Activated B cell treated with CpG ODN at 0.5 μM for 24 hours (primary cell): ENCODE measurements around the gene PLA2G5. TPM values are rescaled to one million over a fixed set of nuclear protein-coding genes. Genes with fewer than 3 reads are reported as not detected.
"Not testable (repeated sequence)": the region's sequence is repeated elsewhere in the genome, so short reads cannot be mapped to it uniquely, and the experiment has no call there.

Source experiments
- ATAC-seq: fragments of 200-7000 bp; cut with Tn5 transposase; one replicate; pipeline ENCODE4 v1.10.0; 2021; ENCODE audit warnings: low read depth, mild to moderate bottlenecking, moderate library complexity
- CTCF ChIA-PET: fragments of 350-600 bp; sonication (Branson Sonifier 250); formaldehyde crosslinking; loops from one replicate; lab custom pipeline; 2021; ENCODE audit warnings: antibody characterized with exemption; lab: Charles Lee
- POLR2A ChIA-PET: fragments of 350-600 bp; sonication (Branson Sonifier 250); formaldehyde crosslinking; loops from one replicate; lab custom pipeline; 2021; ENCODE audit warnings: antibody characterized with exemption; lab: Charles Lee
- DNase-seq: peaks from one replicate; pipeline ENCODE4 v3.0.0; 2022
- H3K27ac Mint-ChIP-seq: one replicate; pipeline ENCODE4 v1.8.0; 2020; ENCODE audit warnings: mixed read lengths
- H3K27me3 Mint-ChIP-seq: one replicate; pipeline ENCODE4 v1.8.0; 2021; ENCODE audit warnings: mixed read lengths
- H3K36me3 Mint-ChIP-seq: one replicate; pipeline ENCODE4 v1.8.0; 2021; ENCODE audit warnings: low read depth, mixed read lengths
- H3K4me1 Mint-ChIP-seq: one replicate; pipeline ENCODE4 v1.8.0; 2021; ENCODE audit warnings: mixed read lengths
- H3K4me3 Mint-ChIP-seq: one replicate; pipeline ENCODE4 v1.8.0; 2020; ENCODE audit warnings: mild to moderate bottlenecking, mixed read lengths
- H3K9me3 Mint-ChIP-seq: one replicate; pipeline ENCODE4 v1.8.0; 2020; ENCODE audit warnings: mixed read lengths
- CTCF ChIP-seq: fragments of 200-600 bp; IDR thresholded peaks from one replicate; pipeline ENCODE4 v1.8.0; 2022; ENCODE audit warnings: antibody characterized with exemption, mild to moderate bottlenecking
- intact Hi-C: fragments of 100-400 bp; cut with micrococcal nuclease; formaldehyde crosslinking; loops from one replicate; pipeline ENCODE4 v1.15.1; 2024
- total RNA-seq: library from RNA; stranded (reverse); gene quantifications from 2 replicates; pipeline ENCODE4 v1.2.3, GENCODE V29; 2022

Gene PLA2G5
- total RNA-seq, 1 donor from 2014 or later: not detected

GRCh38 chr1:20052386-20052785 is 17.6 kb upstream of the PLA2G5 start:
- ChIA-PET POLR2A (no interaction called here), CTCF (no interaction called here)
- Mint-ChIP-seq H3K4me1 (no peaks in the 10 kb centered on the region), H3K27me3 (no peaks in the 10 kb centered on the region), H3K9me3 (peaks cover 25% of the 10 kb centered on the region), H3K27ac (no peak overlapping the region), H3K36me3 (peaks cover 5% of the 10 kb centered on the region), H3K4me3 (no peak overlapping the region)
- no peak for TF ChIP-seq CTCF
- DNase-seq: no peak
- intact Hi-C loops: no loop called here
- no peak for ATAC-seq

- CTCF ChIA-PET: interaction anchor here (1.3 kb wide), 1 partner anchor 20 kb away, joined by 3 read pairs; no protein-coding TSS in a partner anchor
Observed at GRCh38 chr1:20057886-20058420, 12.0 kb upstream of the PLA2G5 start.

GRCh38 chr1:20058531-20058930 is 11.5 kb upstream of the PLA2G5 start:
- ATAC-seq: peak; percentile 51
- H3K27me3 Mint-ChIP-seq: no peaks in the 10 kb centered on the region
- ChIA-PET CTCF (interaction anchor here (1.3 kb wide), 1 partner anchor 19 kb away, joined by 3 read pairs; no protein-coding TSS in a partner anchor), POLR2A (no interaction called here)
- peak overlapping the region; percentile 46 for H3K4me3 Mint-ChIP-seq
- peak overlapping the region; percentile 36 for H3K27ac Mint-ChIP-seq
- TF ChIP-seq CTCF: no peak
- DNase-seq: no peak
- H3K9me3 Mint-ChIP-seq: peaks cover 1% of the 10 kb centered on the region
- H3K36me3 Mint-ChIP-seq: no peaks in the 10 kb centered on the region
- intact Hi-C loops: no loop called here
- peaks cover 44% of the 10 kb centered on the region for H3K4me1 Mint-ChIP-seq

More at GRCh38 chr1:20057886-20058420, 12.0 kb upstream of the PLA2G5 start:
- DNase-seq (no peak), ATAC-seq (no peak)
- H3K27ac Mint-ChIP-seq: no peak overlapping the region
- H3K36me3 Mint-ChIP-seq: no peaks in the 10 kb centered on the region
- no peaks in the 10 kb centered on the region for H3K27me3 Mint-ChIP-seq
- peak overlapping the region; percentile 46 for H3K4me3 Mint-ChIP-seq
- POLR2A ChIA-PET: no interaction called here
- intact Hi-C loops: no loop called here
- peaks cover 44% of the 10 kb centered on the region for H3K4me1 Mint-ChIP-seq
- TF ChIP-seq CTCF: no peak
- H3K9me3 Mint-ChIP-seq: peaks cover 4% of the 10 kb centered on the region

- no peaks in the 10 kb centered on the region for H3K9me3 Mint-ChIP-seq
- no peak for TF ChIP-seq CTCF
- no peaks in the 10 kb centered on the region for H3K27me3 Mint-ChIP-seq
- peak overlapping the region; percentile 56 for H3K4me3 Mint-ChIP-seq
- no peak overlapping the region for H3K27ac Mint-ChIP-seq
- ChIA-PET POLR2A (no interaction called here), CTCF (no interaction called here)
- DNase-seq (no peak), ATAC-seq (peak; percentile 92)
- peaks cover 44% of the 10 kb centered on the region for H3K4me1 Mint-ChIP-seq
- intact Hi-C loops: loop anchor here (2.0 kb wide), 1 partner anchor 19 kb away; no protein-coding TSS in a partner anchor
- no peaks in the 10 kb centered on the region for H3K36me3 Mint-ChIP-seq
Observed at GRCh38 chr1:20059847-20060246, 10.1 kb upstream of the PLA2G5 start.

GRCh38 chr1:20060791-20061190 is 9.2 kb upstream of the PLA2G5 start:
- CTCF ChIA-PET, ATAC-seq, H3K9me3 Mint-ChIP-seq, DNase-seq, H3K27me3 Mint-ChIP-seq, H3K36me3 Mint-ChIP-seq, H3K27ac Mint-ChIP-seq, POLR2A ChIA-PET, H3K4me3 Mint-ChIP-seq: not testable (repeated sequence)
- H3K4me1 Mint-ChIP-seq: peaks cover 44% of the 10 kb centered on the region
- intact Hi-C loops: loop anchor here (2.0 kb wide), 1 partner anchor 18 kb away; no protein-coding TSS in a partner anchor
